Sigmoid colon (tissue), 4 donors: ENCODE results near the gene PSME1.

ENCODE experiments used
- EP300 ChIP-seq, 4 donors: sonication (generic); formaldehyde crosslinking; IDR thresholded peaks; one replicate each; pipeline ENCODE4 v1.6.1; 2017; ENCODE audit warnings: antibody characterized with exemption in 4 of 4
- TF ChIP-seq, protein P1 (sequence below), 4 experiments: fragments of 450-650 bp in 3 of 4; fragments of 200-600 bp in 1 of 4; IDR thresholded peaks; one replicate each; pipeline ENCODE4 v1.5.1; 2016 to 2019; ENCODE audit warnings: antibody characterized with exemption in 4 of 4, mild to moderate bottlenecking in 3 of 4, moderate library complexity in 2 of 4

DNA sequence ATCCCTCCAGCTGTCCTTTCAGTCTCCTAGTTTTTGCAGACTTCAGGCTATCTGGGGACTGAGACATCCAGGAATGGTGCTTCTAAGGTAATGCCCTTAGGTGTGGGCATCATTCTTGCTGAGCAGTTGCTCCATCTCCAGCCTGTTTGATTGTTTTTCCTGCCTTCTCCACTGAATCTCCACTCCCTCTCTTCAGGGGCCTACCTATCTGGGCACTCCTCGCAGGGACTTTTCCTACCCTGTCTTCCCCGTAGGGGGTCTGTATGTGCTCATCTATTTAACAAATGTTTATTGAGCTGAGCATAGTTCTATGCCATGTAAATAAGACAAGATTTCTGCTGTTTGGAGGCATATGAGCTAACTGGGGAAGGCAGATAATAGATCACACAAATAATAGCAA, 3.0 kb upstream of the PSME1 start:
- TF ChIP-seq, protein P1, sequence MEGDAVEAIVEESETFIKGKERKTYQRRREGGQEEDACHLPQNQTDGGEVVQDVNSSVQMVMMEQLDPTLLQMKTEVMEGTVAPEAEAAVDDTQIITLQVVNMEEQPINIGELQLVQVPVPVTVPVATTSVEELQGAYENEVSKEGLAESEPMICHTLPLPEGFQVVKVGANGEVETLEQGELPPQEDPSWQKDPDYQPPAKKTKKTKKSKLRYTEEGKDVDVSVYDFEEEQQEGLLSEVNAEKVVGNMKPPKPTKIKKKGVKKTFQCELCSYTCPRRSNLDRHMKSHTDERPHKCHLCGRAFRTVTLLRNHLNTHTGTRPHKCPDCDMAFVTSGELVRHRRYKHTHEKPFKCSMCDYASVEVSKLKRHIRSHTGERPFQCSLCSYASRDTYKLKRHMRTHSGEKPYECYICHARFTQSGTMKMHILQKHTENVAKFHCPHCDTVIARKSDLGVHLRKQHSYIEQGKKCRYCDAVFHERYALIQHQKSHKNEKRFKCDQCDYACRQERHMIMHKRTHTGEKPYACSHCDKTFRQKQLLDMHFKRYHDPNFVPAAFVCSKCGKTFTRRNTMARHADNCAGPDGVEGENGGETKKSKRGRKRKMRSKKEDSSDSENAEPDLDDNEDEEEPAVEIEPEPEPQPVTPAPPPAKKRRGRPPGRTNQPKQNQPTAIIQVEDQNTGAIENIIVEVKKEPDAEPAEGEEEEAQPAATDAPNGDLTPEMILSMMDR (IDR thresholded peaks at IDR 0.05), result no peak
- TF ChIP-seq EP300 (IDR thresholded peaks at IDR 0.05), result no peak
